K562 (cell line): ENCODE data around the gene THBS2.

Experiments used
- BACH1 ChIP-seq: fragments of 200-800 bp; sonication (Bioruptor generic); IDR thresholded peaks from 2 replicates; pipeline ENCODE4 v1.6.1; 2016; ENCODE audit warnings: missing genetic modification characterization, missing compliant biosample characterization
- FOXK1 ChIP-seq: sonication (generic); formaldehyde crosslinking; IDR thresholded peaks from 2 replicates; pipeline ENCODE4 v1.8.0; 2022; ENCODE audit warnings: missing genetic modification reagents, mild to moderate bottlenecking, borderline replicate concordance
- HNRNPH1 ChIP-seq: fragments of 200-400 bp; formaldehyde crosslinking; optimal IDR thresholded peaks from 2 replicates; pipeline ENCODE3; 2017; ENCODE audit warnings: low read depth, mild to moderate bottlenecking, low read length, moderate library complexity
- NCOA2 ChIP-seq, 2 experiments: fragments of 450-650 bp; IDR thresholded peaks; 2 replicates each; pipeline ENCODE4 v1.6.1; 2018; ENCODE audit warnings: mild to moderate bottlenecking in 2 of 2, moderate library complexity in 1 of 2; ENCODE audit not compliant: partially characterized antibody in 2 of 2
- NRF1 ChIP-seq, 2 experiments: fragments of 450-650 bp; IDR thresholded peaks in 1 of 2; conservative IDR thresholded peaks in 1 of 2; 2 replicates each; pipeline ENCODE4 v1.6.1; 2014; ENCODE audit warnings: mild to moderate bottlenecking in 2 of 2
- RB1 ChIP-seq: fragments of 450-650 bp; IDR thresholded peaks from 2 replicates; pipeline ENCODE4 v1.6.1; 2017; ENCODE audit warnings: low read depth, mild to moderate bottlenecking
- SAP30 ChIP-seq: fragments of 200-600 bp; sonication (generic); IDR thresholded peaks from 2 replicates; pipeline ENCODE4 v1.6.1; 2012; ENCODE audit warnings: borderline replicate concordance, low read depth, mild to moderate bottlenecking, moderate library complexity, low read length, control low read depth, inconsistent platforms; ENCODE audit not compliant: insufficient read depth, poor library complexity, severe bottlenecking
- SIX5 ChIP-seq, 2 experiments: IDR thresholded peaks; 2 replicates each; pipeline ENCODE4 v1.6.1; 2011; ENCODE audit warnings: low read length in 2 of 2, borderline replicate concordance in 1 of 2, low read depth in 1 of 2, mild to moderate bottlenecking in 1 of 2, moderate library complexity in 1 of 2; ENCODE audit not compliant: insufficient read depth in 1 of 2
- SMAD1 ChIP-seq: fragments of 150-350 bp; IDR thresholded peaks from 2 replicates; pipeline ENCODE4 v1.6.1; 2014; ENCODE audit warnings: low read length, low read depth; ENCODE audit not compliant: partially characterized antibody
- ZNF785 ChIP-seq: fragments of 250-450 bp; sonication (Bioruptor Pico); IDR thresholded peaks from 2 replicates; pipeline ENCODE4 v1.4.0; 2020; ENCODE audit warnings: mild to moderate bottlenecking
- TF ChIP-seq, protein P1 (sequence below): fragments of 250-450 bp; sonication (Bioruptor Pico); IDR thresholded peaks from 2 replicates; pipeline ENCODE4 v1.5.0; 2020; ENCODE audit warnings: mild to moderate bottlenecking, borderline replicate concordance
- TF ChIP-seq, protein P2 (sequence below), 3 experiments: IDR thresholded peaks in 2 of 3; conservative IDR thresholded peaks in 1 of 3; 2 replicates each; pipeline ENCODE4 v1.5.1; 2011 to 2012; ENCODE audit warnings: low read length in 3 of 3, mild to moderate bottlenecking in 3 of 3, control low read depth in 2 of 3, improper control_type of control experiment in 1 of 3, inconsistent platforms in 1 of 3, low read depth in 1 of 3, mixed read lengths in 1 of 3, moderate library complexity in 1 of 3; ENCODE audit not compliant: insufficient read depth in 2 of 3
- TF ChIP-seq, protein P3 (sequence below): fragments of 450-650 bp; formaldehyde crosslinking; IDR thresholded peaks from 2 replicates; pipeline ENCODE4 v1.4.0; 2020; ENCODE audit warnings: mild to moderate bottlenecking, mixed read lengths

DNA sequence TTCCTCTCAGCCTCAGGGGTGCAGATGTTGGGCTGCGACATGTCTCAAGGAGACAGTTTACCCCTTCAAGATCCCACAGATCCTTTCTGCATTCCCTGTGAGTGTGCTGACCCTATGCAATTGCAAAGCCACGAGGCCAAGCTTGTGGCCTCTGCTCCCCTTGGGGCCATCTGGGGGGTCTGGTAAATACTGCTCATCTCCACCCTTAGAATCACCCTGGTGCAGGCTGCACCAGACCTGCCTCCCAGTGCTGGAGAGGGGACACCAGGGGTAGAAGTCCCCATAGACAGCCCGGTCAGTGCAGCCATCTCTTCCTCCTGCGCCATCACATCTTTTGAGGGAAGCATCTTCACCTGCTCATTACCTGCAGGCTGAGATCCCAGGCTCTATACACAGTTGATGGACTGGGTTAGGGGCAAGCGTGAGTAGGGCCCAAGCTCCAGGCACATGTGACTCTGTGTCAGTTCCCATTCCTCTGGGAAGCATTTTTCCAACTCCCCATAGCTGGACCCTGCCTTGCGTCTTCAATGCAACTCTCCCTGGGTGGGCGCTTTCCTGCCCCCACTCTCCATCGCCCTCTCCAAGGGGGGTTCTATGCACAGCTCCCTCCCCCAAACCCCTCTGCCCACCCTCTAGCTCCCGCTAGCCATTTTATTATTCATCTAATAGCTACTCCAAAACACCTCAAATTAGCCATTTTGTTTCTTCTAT is 53.9 kb downstream of the THBS2 start:
- TF ChIP-seq BACH1 (no peak), NRF1 (conservative IDR thresholded peaks at IDR 0.05 in 1 of 2, IDR thresholded peaks at IDR 0.05 in 1 of 2) (no peak), HNRNPH1 (no peak), SIX5 (IDR thresholded peaks at IDR 0.05; ENCODE audit: borderline replicate concordance in 1 of 2, insufficient read depth in 1 of 2, low read depth in 1 of 2, low read length in 2 of 2) (no peak), NCOA2 (IDR thresholded peaks at IDR 0.05; ENCODE audit: partially characterized antibody in 2 of 2) (no peak), SMAD1 (no peak), ZNF785 (CRISPR knock-in tag) (no peak), RB1 (no peak), SAP30 (no peak), FOXK1 (CRISPR knock-in tag) (no peak)
- TF ChIP-seq, protein P1, sequence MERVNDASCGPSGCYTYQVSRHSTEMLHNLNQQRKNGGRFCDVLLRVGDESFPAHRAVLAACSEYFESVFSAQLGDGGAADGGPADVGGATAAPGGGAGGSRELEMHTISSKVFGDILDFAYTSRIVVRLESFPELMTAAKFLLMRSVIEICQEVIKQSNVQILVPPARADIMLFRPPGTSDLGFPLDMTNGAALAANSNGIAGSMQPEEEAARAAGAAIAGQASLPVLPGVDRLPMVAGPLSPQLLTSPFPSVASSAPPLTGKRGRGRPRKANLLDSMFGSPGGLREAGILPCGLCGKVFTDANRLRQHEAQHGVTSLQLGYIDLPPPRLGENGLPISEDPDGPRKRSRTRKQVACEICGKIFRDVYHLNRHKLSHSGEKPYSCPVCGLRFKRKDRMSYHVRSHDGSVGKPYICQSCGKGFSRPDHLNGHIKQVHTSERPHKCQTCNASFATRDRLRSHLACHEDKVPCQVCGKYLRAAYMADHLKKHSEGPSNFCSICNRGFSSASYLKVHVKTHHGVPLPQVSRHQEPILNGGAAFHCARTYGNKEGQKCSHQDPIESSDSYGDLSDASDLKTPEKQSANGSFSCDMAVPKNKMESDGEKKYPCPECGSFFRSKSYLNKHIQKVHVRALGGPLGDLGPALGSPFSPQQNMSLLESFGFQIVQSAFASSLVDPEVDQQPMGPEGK (CRISPR knock-in tag) = no peak
- TF ChIP-seq, protein P2, sequence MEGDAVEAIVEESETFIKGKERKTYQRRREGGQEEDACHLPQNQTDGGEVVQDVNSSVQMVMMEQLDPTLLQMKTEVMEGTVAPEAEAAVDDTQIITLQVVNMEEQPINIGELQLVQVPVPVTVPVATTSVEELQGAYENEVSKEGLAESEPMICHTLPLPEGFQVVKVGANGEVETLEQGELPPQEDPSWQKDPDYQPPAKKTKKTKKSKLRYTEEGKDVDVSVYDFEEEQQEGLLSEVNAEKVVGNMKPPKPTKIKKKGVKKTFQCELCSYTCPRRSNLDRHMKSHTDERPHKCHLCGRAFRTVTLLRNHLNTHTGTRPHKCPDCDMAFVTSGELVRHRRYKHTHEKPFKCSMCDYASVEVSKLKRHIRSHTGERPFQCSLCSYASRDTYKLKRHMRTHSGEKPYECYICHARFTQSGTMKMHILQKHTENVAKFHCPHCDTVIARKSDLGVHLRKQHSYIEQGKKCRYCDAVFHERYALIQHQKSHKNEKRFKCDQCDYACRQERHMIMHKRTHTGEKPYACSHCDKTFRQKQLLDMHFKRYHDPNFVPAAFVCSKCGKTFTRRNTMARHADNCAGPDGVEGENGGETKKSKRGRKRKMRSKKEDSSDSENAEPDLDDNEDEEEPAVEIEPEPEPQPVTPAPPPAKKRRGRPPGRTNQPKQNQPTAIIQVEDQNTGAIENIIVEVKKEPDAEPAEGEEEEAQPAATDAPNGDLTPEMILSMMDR (IDR thresholded peaks at IDR 0.05 in 2 of 3, conservative IDR thresholded peaks at IDR 0.05 in 1 of 3; ENCODE audit: insufficient read depth in 2 of 3, low read depth in 1 of 3, low read length in 3 of 3) = no peak
- TF ChIP-seq, protein P3, sequence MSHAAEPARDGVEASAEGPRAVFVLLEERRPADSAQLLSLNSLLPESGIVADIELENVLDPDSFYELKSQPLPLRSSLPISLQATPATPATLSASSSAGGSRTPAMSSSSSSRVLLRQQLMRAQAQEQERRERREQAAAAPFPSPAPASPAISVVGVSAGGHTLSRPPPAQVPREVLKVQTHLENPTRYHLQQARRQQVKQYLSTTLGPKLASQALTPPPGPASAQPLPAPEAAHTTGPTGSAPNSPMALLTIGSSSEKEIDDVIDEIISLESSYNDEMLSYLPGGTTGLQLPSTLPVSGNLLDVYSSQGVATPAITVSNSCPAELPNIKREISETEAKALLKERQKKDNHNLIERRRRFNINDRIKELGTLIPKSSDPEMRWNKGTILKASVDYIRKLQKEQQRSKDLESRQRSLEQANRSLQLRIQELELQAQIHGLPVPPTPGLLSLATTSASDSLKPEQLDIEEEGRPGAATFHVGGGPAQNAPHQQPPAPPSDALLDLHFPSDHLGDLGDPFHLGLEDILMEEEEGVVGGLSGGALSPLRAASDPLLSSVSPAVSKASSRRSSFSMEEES (CRISPR knock-in tag) = no peak
